ENCODE measurements around the gene DEPP1.

Gene DEPP1

GRCh38 chr10:44993226-44993921 is 14.8 kb upstream of the DEPP1 start:
- no peak for FAIRE-seq

- no peak for FAIRE-seq
Observed at GRCh38 chr10:44992732-44993225, 14.2 kb upstream of the DEPP1 start.

GRCh38 chr10:44992070-44992731 is 13.6 kb upstream of the DEPP1 start:
- FAIRE-seq = no peak

- FAIRE-seq = no peak
Observed at GRCh38 chr10:44991571-44991970, 13.0 kb upstream of the DEPP1 start.

GRCh38 chr10:44990965-44991364 is 12.4 kb upstream of the DEPP1 start:
- FAIRE-seq = no peak

- no peak for FAIRE-seq
Observed at GRCh38 chr10:44990302-44990655, 11.7 kb upstream of the DEPP1 start.

GRCh38 chr10:44989597-44990301 is 11.1 kb upstream of the DEPP1 start:
- FAIRE-seq = no peak

- no peak for FAIRE-seq
Observed at GRCh38 chr10:44988957-44989585, 10.5 kb upstream of the DEPP1 start.

GRCh38 chr10:44986670-44987069 is 8.1 kb upstream of the DEPP1 start:
- FAIRE-seq = no peak

- FAIRE-seq = no peak
Observed at GRCh38 chr10:44986179-44986578, 7.6 kb upstream of the DEPP1 start.

GRCh38 chr10:44985175-44985681 is 6.6 kb upstream of the DEPP1 start:
- FAIRE-seq = no peak

- no peak for FAIRE-seq
Observed at GRCh38 chr10:44984671-44985101, 6.1 kb upstream of the DEPP1 start.

- FAIRE-seq = no peak
Observed at GRCh38 chr10:44983895-44984278, 5.3 kb upstream of the DEPP1 start.

- FAIRE-seq = no peak
Observed at GRCh38 chr10:44983066-44983894, 4.7 kb upstream of the DEPP1 start.

- no peak for FAIRE-seq
Observed at GRCh38 chr10:44982496-44982895, 3.9 kb upstream of the DEPP1 start.

GRCh38 chr10:44982114-44982460 is 3.5 kb upstream of the DEPP1 start:
- FAIRE-seq = no peak

- FAIRE-seq = no peak
Observed at GRCh38 chr10:44981172-44982113, 2.8 kb upstream of the DEPP1 start.

- FAIRE-seq = no peak
Observed at GRCh38 chr10:44980309-44981171, 1.9 kb upstream of the DEPP1 start.

- no peak for FAIRE-seq
Observed at GRCh38 chr10:44979281-44980191, 927 bp upstream of the DEPP1 start.

Measured in colon (tissue), 2 donors.